Measurements from ENCODE around the gene ZNF385B.

GRCh38 chr2:179622112-179622511 lies 239.3 kb downstream of the ZNF385B start:
- no peak for TF ChIP-seq SMC3 (conservative IDR thresholded peaks at IDR 0.05; ENCODE audit: poor library complexity)
- no peak for TF ChIP-seq MXI1 (conservative IDR thresholded peaks at IDR 0.05; ENCODE audit: poor library complexity, severe bottlenecking)
- TF ChIP-seq CTCF (IDR thresholded peaks at IDR 0.05; ENCODE audit: poor library complexity, severe bottlenecking): no peak
- no peak for TF ChIP-seq TAF1 (IDR thresholded peaks at IDR 0.05; ENCODE audit: low read depth)
- no peak for TF ChIP-seq POLR2AphosphoS5 (IDR thresholded peaks at IDR 0.05)
- no peak for TF ChIP-seq EP300 (conservative IDR thresholded peaks at IDR 0.05; ENCODE audit: poor library complexity, severe bottlenecking)
- TF ChIP-seq, protein P1, sequence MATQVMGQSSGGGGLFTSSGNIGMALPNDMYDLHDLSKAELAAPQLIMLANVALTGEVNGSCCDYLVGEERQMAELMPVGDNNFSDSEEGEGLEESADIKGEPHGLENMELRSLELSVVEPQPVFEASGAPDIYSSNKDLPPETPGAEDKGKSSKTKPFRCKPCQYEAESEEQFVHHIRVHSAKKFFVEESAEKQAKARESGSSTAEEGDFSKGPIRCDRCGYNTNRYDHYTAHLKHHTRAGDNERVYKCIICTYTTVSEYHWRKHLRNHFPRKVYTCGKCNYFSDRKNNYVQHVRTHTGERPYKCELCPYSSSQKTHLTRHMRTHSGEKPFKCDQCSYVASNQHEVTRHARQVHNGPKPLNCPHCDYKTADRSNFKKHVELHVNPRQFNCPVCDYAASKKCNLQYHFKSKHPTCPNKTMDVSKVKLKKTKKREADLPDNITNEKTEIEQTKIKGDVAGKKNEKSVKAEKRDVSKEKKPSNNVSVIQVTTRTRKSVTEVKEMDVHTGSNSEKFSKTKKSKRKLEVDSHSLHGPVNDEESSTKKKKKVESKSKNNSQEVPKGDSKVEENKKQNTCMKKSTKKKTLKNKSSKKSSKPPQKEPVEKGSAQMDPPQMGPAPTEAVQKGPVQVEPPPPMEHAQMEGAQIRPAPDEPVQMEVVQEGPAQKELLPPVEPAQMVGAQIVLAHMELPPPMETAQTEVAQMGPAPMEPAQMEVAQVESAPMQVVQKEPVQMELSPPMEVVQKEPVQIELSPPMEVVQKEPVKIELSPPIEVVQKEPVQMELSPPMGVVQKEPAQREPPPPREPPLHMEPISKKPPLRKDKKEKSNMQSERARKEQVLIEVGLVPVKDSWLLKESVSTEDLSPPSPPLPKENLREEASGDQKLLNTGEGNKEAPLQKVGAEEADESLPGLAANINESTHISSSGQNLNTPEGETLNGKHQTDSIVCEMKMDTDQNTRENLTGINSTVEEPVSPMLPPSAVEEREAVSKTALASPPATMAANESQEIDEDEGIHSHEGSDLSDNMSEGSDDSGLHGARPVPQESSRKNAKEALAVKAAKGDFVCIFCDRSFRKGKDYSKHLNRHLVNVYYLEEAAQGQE (IDR thresholded peaks at IDR 0.05; ENCODE audit: borderline replicate concordance): no peak
- TF ChIP-seq EZH2 (IDR thresholded peaks at IDR 0.05; ENCODE audit: borderline replicate concordance, insufficient read depth, low read length, poor library complexity, severe bottlenecking): no peak
- no peak for TF ChIP-seq RAD21 (conservative IDR thresholded peaks at IDR 0.05)

All from neural cell (in vitro differentiated cells).